Measurements from ENCODE around the gene PGBD1. TPM values are rescaled to one million over a fixed set of nuclear protein-coding genes. Genes with fewer than 3 reads are reported as not detected.

PGBD1 gene
- total and polyA plus RNA-seq, 2 of the 13 experiments (the other 11 are each of a cell fraction or from before 2014, with no cell fraction given): 3.6 to 6.9 TPM

GRCh38 chr6:28252009-28252975, 29.1 kb upstream of the PGBD1 start, which contains the start of gene ZKSCAN4 (continued):
- TF ChIP-seq HOMEZ (CRISPR knock-in tag; IDR thresholded peaks at IDR 0.05; ENCODE audit: low read depth): peak; percentile 41; the same call in 1 of the 2 replicates
- TF ChIP-seq RARG (CRISPR knock-in tag; IDR thresholded peaks at IDR 0.05; ENCODE audit: low read depth): no peak
- TF ChIP-seq ZNF563 (CRISPR knock-in tag; IDR thresholded peaks at IDR 0.05): 0 out of 2 replicates have a peak, but pooled peaks have one; percentile 22
- TF ChIP-seq ZHX1 (CRISPR knock-in tag; IDR thresholded peaks at IDR 0.05; ENCODE audit: low read depth): peak; percentile 69; the same call in 1 of the 2 replicates
- TF ChIP-seq MLXIP (CRISPR knock-in tag; IDR thresholded peaks at IDR 0.05; ENCODE audit: borderline replicate concordance): no peak
- peak; percentile 67; the same call in 1 of the 2 replicates for TF ChIP-seq ZZZ3 (CRISPR knock-in tag; IDR thresholded peaks at IDR 0.05; ENCODE audit: borderline replicate concordance)
- TF ChIP-seq ZBTB26 (CRISPR knock-in tag; IDR thresholded peaks at IDR 0.05; ENCODE audit: borderline replicate concordance): no peak; the same call in 1 of the 2 replicates
- no peak for TF ChIP-seq HDAC6 (IDR thresholded peaks at IDR 0.05; ENCODE audit: low read depth, low read length)
- TF ChIP-seq FIP1L1 (IDR thresholded peaks at IDR 0.05; ENCODE audit: borderline replicate concordance, insufficient read depth, low read depth, low read length): no peak
- TF ChIP-seq ZNF652 (CRISPR knock-in tag; IDR thresholded peaks at IDR 0.05; ENCODE audit: borderline replicate concordance, low read depth): peak; percentile 100
- TF ChIP-seq ZKSCAN5 (CRISPR knock-in tag; IDR thresholded peaks at IDR 0.05): 0 out of 2 replicates have a peak, but pooled peaks have one; percentile 60
- TF ChIP-seq TRAFD1 (CRISPR knock-in tag; IDR thresholded peaks at IDR 0.05; ENCODE audit: borderline replicate concordance): no peak
- peak; percentile 82 for TF ChIP-seq CREM (IDR thresholded peaks at IDR 0.05)
- TF ChIP-seq CREM (CRISPR knock-in tag; IDR thresholded peaks at IDR 0.05): no peak
- 0 out of 2 replicates have a peak, but pooled peaks have one; percentile 40 for TF ChIP-seq ZFP37 (CRISPR knock-in tag; IDR thresholded peaks at IDR 0.05; ENCODE audit: borderline replicate concordance)
- no peak for TF ChIP-seq ZNF740 (CRISPR knock-in tag; IDR thresholded peaks at IDR 0.05)

All from HepG2 (cell line).